ENCODE measurements around the gene HOXD9. TPM values are rescaled to one million over a fixed set of nuclear protein-coding genes. Genes with fewer than 3 reads are reported as not detected.

HOXD9 gene
- total and polyA plus RNA-seq, 8 donors, result 0.18 to 0.76 (median 0.49) TPM; not detected in 4

DNA sequence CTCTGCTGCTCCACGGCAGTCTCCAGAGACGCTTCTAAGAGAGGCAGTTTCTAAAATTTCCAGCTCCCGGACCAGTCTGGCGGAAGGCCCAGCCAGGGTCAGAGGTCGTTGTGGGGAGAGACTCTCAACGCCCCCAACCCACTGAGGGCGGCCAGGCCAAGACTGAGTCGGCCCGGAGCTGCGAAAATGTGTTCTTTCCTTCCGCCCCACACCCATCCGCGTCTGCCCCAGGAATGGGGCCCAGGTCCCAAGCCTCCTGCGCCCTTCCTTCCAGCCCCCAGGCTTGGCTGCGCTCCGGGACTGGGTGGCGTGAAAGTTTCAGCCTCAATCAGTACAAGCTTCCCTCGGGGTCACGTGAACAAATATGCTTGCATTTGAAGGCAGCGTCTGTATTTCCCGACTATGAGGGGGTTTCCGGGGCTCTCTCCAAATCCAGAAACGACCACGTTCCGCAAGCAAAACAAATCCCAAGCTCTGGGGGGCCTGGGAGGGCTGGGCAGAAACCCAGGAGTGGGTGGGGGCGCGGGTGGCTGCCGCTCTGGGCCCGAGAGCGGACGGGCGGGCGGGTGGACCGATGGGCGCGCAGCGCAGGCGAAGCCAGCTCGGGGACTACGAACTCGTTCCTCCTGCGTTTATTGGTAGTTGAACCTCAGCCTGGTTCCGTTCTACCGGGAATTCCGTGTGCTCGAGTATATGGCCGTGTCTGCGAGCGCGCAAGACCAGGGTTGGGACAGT is 37.9 kb downstream of the HOXD9 start:
- 6 to 27% (median 11%) methylated on average over 32 to 50 of the region's 50 CpGs for WGBS, 5 donors
- TF ChIP-seq POLR2AphosphoS5 (IDR thresholded peaks at IDR 0.05) (no peak), EP300 (IDR thresholded peaks at IDR 0.05) (no peak), POLR2A (IDR thresholded peaks at IDR 0.05) (no peak)
- TF ChIP-seq, protein P1, sequence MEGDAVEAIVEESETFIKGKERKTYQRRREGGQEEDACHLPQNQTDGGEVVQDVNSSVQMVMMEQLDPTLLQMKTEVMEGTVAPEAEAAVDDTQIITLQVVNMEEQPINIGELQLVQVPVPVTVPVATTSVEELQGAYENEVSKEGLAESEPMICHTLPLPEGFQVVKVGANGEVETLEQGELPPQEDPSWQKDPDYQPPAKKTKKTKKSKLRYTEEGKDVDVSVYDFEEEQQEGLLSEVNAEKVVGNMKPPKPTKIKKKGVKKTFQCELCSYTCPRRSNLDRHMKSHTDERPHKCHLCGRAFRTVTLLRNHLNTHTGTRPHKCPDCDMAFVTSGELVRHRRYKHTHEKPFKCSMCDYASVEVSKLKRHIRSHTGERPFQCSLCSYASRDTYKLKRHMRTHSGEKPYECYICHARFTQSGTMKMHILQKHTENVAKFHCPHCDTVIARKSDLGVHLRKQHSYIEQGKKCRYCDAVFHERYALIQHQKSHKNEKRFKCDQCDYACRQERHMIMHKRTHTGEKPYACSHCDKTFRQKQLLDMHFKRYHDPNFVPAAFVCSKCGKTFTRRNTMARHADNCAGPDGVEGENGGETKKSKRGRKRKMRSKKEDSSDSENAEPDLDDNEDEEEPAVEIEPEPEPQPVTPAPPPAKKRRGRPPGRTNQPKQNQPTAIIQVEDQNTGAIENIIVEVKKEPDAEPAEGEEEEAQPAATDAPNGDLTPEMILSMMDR (IDR thresholded peaks at IDR 0.05), result no peak
- H3K27ac ChIP-seq, result no peak overlapping the region
- H3K36me3 ChIP-seq, result no peaks in the 10 kb centered on the region
- peak overlapping the region in 2 of 4 donors; percentile 6 to 15 for H3K4me3 ChIP-seq
- H3K4me1 ChIP-seq, result peaks cover 12 to 72% (median 41%) of the 10 kb centered on the region in 4 donors
- H3K27me3 ChIP-seq, result peaks cover 46 to 100% (median 100%) of the 10 kb centered on the region in 3 donors
- peak in 1 of 2 donors; percentile 68 for DNase-seq
- H3K9me3 ChIP-seq, result peaks cover 0 to 20% (median 3%) of the 10 kb centered on the region in 4 donors
- intact Hi-C loops (cut with DNase I; ENCODE audit: low total_unique reads), result no loop called here

DNA sequence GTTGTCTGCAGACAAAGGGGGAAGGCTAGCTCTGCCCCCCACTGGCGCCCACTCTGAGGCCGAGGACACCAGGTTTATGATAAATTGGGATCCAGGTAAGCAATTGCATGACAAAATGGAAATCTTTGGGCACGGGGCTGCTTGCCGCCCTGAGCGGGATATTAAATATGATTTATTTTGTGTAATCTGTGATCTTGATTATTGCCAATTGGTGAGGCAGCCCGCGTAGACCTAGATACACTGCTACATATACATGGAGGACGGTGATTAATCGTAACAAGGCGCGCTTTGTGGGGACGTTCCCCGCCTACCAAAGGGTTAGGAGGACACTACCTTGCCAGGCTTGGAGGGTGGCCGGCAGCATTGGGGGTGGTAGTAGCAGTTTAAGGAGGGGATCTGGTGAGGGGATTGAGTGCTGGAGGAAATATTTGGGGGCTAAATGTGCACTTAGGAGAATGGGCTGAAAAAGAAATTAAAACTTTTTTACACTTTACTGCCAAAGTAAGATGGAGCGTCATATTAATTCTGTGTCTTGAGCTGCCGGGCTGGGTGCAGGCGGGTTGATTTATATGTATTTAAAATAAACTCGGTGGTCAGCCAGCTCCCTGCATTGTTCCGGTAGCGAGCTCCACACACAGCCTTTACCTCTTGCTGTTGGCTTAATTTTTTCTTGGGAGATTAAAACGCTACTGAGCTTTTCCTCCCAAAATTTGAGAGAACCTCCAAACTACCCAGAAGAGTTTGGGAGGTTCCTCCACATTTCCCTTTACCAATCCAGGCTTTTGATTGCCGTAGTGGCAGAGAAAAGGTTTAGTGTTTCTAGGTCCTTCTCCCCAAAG is 38.7 kb downstream of the HOXD9 start:
- WGBS, 5 donors, result 13 to 26% (median 17%) methylated on average over 21 to 22 of the region's 22 CpGs
- Histone ChIP-seq H3K36me3 (no peaks in the 10 kb centered on the region), H3K27ac (no peak overlapping the region), H3K4me3 (no peak overlapping the region), H3K9me3 (peaks cover 0 to 20% (median 3%) of the 10 kb centered on the region in 4 donors), H3K27me3 (peaks cover 46 to 100% (median 100%) of the 10 kb centered on the region in 3 donors), H3K4me1 (peaks cover 12 to 74% (median 42%) of the 10 kb centered on the region in 4 donors)
- no peak for DNase-seq
- intact Hi-C loops (cut with DNase I; ENCODE audit: low total_unique reads), result no loop called here
- TF ChIP-seq EP300 (IDR thresholded peaks at IDR 0.05), result no peak
- TF ChIP-seq POLR2A (IDR thresholded peaks at IDR 0.05), result no peak
- TF ChIP-seq, protein P1 (IDR thresholded peaks at IDR 0.05), result no peak
- no peak for TF ChIP-seq POLR2AphosphoS5 (IDR thresholded peaks at IDR 0.05)

DNA sequence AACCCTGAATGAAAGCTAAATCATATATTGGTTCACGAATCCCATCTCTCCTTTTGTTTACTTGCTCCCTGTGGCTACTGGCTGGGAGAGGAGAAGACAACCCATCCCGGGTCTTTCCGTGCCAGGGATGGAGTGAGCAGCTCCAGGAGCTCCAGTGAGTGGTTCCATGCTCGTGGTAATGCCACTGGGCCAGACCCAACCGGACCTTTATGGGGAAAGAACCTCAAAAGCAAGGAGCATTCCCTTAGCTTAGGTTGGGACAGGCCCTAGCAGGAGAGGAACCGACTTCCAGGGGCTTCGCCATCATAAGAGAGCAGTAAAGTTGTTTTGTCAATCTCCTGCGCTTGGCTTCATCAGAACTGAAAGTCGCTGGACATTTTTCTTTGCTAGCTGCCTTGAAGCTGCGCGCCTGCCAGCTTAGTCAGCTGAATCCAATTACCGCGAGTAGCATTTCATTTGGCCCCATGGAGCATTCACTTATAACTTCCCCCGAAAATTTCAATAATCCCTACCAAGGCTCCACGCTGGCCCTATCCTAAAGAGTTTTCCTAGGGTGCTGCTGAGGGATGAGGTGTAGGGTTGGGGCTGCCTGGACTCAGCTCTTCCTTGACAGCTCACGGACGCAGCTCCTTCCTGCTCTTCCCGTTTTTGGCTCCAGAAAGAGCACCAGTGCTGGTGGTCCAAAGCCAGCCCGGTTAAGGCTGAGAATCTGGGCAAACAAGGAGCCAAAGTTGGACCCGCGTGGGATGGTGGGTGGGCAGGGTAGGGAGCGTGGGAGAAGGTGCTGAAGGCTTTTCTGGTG is 39.5 kb downstream of the HOXD9 start:
- no peaks in the 10 kb centered on the region for H3K36me3 ChIP-seq
- H3K9me3 ChIP-seq, result peaks cover 0 to 17% (median 3%) of the 10 kb centered on the region in 4 donors
- no peak for TF ChIP-seq POLR2AphosphoS5 (IDR thresholded peaks at IDR 0.05)
- no peak for TF ChIP-seq EP300 (IDR thresholded peaks at IDR 0.05)
- TF ChIP-seq, protein P1 (IDR thresholded peaks at IDR 0.05), result no peak
- TF ChIP-seq POLR2A (IDR thresholded peaks at IDR 0.05), result no peak
- 5 to 12% (median 11%) methylated on average over 22 of the region's 22 CpGs for WGBS, 5 donors
- no peak overlapping the region for H3K4me3 ChIP-seq
- DNase-seq, result peak in 1 of 2 donors; percentile 66
- peaks cover 12 to 69% (median 38%) of the 10 kb centered on the region in 4 donors for H3K4me1 ChIP-seq
- intact Hi-C loops (cut with DNase I; ENCODE audit: low total_unique reads), result no loop called here
- peaks cover 38 to 100% (median 100%) of the 10 kb centered on the region in 3 donors for H3K27me3 ChIP-seq
- H3K27ac ChIP-seq, result no peak overlapping the region

All from stomach (tissue), 9 donors.